ENCODE measurements around the gene STS. TPM values are rescaled to one million over a fixed set of nuclear protein-coding genes. Genes with fewer than 3 reads are reported as not detected.
"Not testable (repeated sequence)": the region's sequence is repeated elsewhere in the genome, so short reads cannot be mapped to it uniquely, and the experiment has no call there.

STS gene
- total RNA-seq, 1 donor: 6.9 TPM

GRCh38 chrX:7168371-7168770 lies 20.9 kb downstream of the STS start:
- no peak for DNase-seq (ENCODE audit: low read depth)
- no peak overlapping the region for H3K4me3 ChIP-seq (ENCODE audit: low read depth, low read length)
- TF ChIP-seq CTCF (IDR thresholded peaks at IDR 0.05; ENCODE audit: insufficient read depth, low read depth, low read length): no peak

DNA sequence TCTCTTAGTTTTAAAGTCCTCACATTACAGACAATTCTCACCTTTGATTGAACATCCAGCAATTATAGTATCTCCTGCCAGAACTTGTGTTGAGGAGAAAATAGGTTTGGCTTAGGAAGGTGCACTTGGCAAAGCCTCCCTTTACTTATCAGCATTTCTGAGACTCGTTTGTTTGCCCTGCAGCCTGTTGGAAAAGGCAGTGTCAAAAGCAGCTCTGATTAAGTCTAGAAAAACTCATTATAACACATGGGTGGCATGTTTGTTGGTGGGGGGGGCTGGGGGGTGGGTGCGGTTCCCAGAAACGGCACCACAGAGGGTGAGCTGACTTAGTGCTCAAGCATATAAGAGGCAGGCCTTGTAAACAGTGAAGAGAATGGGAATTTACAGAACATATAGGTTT lies 22.1 kb downstream of the STS start:
- TF ChIP-seq CTCF (IDR thresholded peaks at IDR 0.05; ENCODE audit: insufficient read depth, low read depth, low read length): no peak
- no peak for DNase-seq (ENCODE audit: low read depth)
- no peak overlapping the region for H3K4me3 ChIP-seq (ENCODE audit: low read depth, low read length)

DNA sequence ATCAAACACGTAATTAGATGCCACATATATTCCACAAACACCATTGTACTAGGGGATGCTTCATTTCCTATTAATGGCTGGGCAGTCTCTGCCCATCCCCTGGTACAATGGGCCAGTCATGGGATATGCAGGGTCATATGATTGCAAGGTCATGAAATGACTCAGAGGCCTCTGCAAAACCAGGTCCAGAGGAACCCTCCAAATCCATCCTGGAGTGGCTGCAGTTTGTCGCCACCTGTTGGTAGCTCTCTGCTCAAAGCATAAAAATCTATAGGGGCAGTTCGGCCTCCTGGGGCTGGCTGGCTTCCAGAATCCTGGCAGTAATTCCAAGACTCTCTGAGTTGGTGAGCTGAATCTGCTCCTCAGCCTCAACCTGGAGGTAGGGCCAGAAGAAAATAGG lies 23.4 kb downstream of the STS start:
- peak; percentile 40 for DNase-seq (ENCODE audit: low read depth)
- peak; percentile 44 for TF ChIP-seq CTCF (IDR thresholded peaks at IDR 0.05; ENCODE audit: insufficient read depth, low read depth, low read length)
- H3K4me3 ChIP-seq (ENCODE audit: low read depth, low read length): no peak overlapping the region

- not testable (repeated sequence) for DNase-seq (ENCODE audit: low read depth); H3K4me3 ChIP-seq (ENCODE audit: low read depth, low read length)
Observed at GRCh38 chrX:7178859-7179258, 31.3 kb downstream of the STS start.

DNA sequence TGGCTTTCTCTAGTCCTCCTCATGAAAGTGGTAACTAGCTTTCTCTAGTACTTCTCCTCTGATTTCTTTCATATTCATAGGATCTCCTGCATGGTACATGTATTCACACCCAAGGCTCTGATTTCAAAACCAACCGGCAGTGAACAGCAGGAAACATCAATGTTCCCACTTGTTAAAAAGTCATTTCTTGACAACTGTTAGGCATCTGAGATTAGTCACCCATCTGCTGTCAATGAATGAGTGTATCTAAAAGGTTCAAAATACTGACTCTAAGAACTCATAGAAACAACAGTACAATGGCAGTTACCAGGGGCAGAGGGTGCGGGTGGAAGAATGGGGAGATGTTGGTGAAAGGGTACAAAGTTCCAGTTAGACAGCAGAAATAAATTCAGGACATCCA lies 31.9 kb downstream of the STS start:
- no peak overlapping the region for H3K4me3 ChIP-seq (ENCODE audit: low read depth, low read length)
- no peak for DNase-seq (ENCODE audit: low read depth)
- no peak for TF ChIP-seq CTCF (IDR thresholded peaks at IDR 0.05; ENCODE audit: insufficient read depth, low read depth, low read length)

- no peak overlapping the region for H3K4me3 ChIP-seq (ENCODE audit: low read depth, low read length)
- TF ChIP-seq CTCF (IDR thresholded peaks at IDR 0.05; ENCODE audit: insufficient read depth, low read depth, low read length): no peak
- DNase-seq (ENCODE audit: low read depth): no peak
Observed at GRCh38 chrX:7184816-7185215, 37.3 kb downstream of the STS start.

- DNase-seq (ENCODE audit: low read depth): no peak
- no peak for TF ChIP-seq CTCF (IDR thresholded peaks at IDR 0.05; ENCODE audit: insufficient read depth, low read depth, low read length)
Observed at GRCh38 chrX:7188672-7189071, 41.2 kb downstream of the STS start.

More at GRCh38 chrX:7188672-7189071, 41.2 kb downstream of the STS start:
- H3K4me3 ChIP-seq (ENCODE audit: low read depth, low read length): no peak overlapping the region

Measured in fibroblast of villous mesenchyme (primary cell).